Measurements from ENCODE around the gene UVSSA. TPM values are rescaled to one million over a fixed set of nuclear protein-coding genes. Genes with fewer than 3 reads are reported as not detected.

The UVSSA gene
- total RNA-seq, 4 donors from 2014 or later = 9.8 to 40.1 (median 14.5) TPM

GRCh38 chr4:1337951-1338751 is 8.9 kb upstream of the UVSSA start:
- no peak for TF ChIP-seq CTCF (IDR thresholded peaks at IDR 0.05; ENCODE audit: low read depth)

GRCh38 chr4:1338752-1339414 is 8.1 kb upstream of the UVSSA start:
- no peak for TF ChIP-seq CTCF (IDR thresholded peaks at IDR 0.05; ENCODE audit: low read depth)

GRCh38 chr4:1339489-1339888 is 7.5 kb upstream of the UVSSA start:
- no peak for TF ChIP-seq CTCF (IDR thresholded peaks at IDR 0.05; ENCODE audit: low read depth)

DNA sequence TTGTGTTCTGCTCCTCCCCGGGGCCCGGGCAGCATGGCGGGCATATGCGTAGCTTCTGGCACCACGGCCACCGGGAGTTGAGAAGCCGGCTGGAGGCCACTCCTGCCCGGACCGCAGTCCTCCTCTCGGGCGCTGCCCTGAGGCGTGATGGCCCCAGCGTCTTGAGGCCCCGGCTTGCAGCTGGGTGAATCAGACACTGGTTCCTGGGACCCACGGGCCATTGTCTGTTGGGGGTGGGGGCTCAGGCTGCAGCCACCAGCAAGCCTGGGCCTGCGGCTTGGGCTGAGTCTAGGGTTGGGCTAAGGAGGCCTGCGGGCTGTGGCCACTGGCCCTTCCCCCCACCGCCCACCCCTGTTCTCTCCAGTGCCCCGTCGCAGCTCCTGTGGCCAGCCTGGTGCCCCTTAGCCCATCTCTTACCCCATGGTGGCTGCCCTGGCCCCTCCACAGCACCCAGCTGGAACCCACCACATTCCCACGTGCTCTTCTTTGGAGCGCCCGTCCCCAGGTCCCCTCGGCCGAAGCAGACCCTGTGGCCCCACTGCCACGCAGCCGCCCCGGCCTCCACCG is 6.7 kb upstream of the UVSSA start:
- no peak for TF ChIP-seq CTCF (IDR thresholded peaks at IDR 0.05; ENCODE audit: low read depth)

GRCh38 chr4:1340861-1341260 is 6.1 kb upstream of the UVSSA start:
- no peak for TF ChIP-seq CTCF (IDR thresholded peaks at IDR 0.05; ENCODE audit: low read depth)

GRCh38 chr4:1342003-1342402 is 5.0 kb upstream of the UVSSA start:
- no peak for TF ChIP-seq CTCF (IDR thresholded peaks at IDR 0.05; ENCODE audit: low read depth)

GRCh38 chr4:1344696-1345095 is 2.3 kb upstream of the UVSSA start:
- no peak for TF ChIP-seq CTCF (IDR thresholded peaks at IDR 0.05; ENCODE audit: low read depth)
